K562 (cell line): Measurements from ENCODE around the gene CRB2. TPM values are rescaled to one million over a fixed set of nuclear protein-coding genes. Genes with fewer than 3 reads are reported as not detected.

Experiments used
- ATAC-seq: fragments of 200-7000 bp; cut with Tn5 transposase; 3 replicates; pipeline ENCODE4 v1.9.1; 2020; ENCODE audit warnings: moderate library complexity
- BruUV-seq: library from RNA; stranded (reverse); fragments of 400-500 nt; replicated peaks from 2 replicates; lab custom pipeline; 2021; lab: Mats Ljungman, UMichigan
- CTCF ChIA-PET: fragments of 300-600 bp; formaldehyde crosslinking; extraction: SDS; loops from one replicate; lab custom pipeline; 2021; ENCODE audit warnings: low intra/inter-chr PET ratio; lab: Yijun Ruan, JAX
- POLR2A ChIA-PET: fragments of 300-600, 350-650 bp; sonication (Branson Sonifier 250); formaldehyde crosslinking; extraction: SDS; loops from one replicate; lab custom pipeline; 2021; ENCODE audit warnings: antibody characterized with exemption, inconsistent platforms; lab: Yijun Ruan, JAX
- DNase-seq, 4 experiments: peaks; one replicate each; pipeline versions ENCODE4 v3.0.0 to v3.0.0-alpha.2; 2011 to 2018; ENCODE audit warnings: low spot score in 3 of 4, mixed read lengths in 3 of 4; ENCODE audit errors: extremely low read depth in 1 of 4
- FAIRE-seq: peaks from 2 replicates; lab custom pipeline; 2011; peaks lifted over from hg19 to GRCh38; lab: Jason Lieb, UNC
- H2AFZ ChIP-seq: 2 replicates; pipeline ENCODE4 v1.6.0; 2011; ENCODE audit warnings: low read depth, low read length, control low read depth, inconsistent platforms
- H3K27ac ChIP-seq: fragments of 200-600 bp; 3 replicates; pipeline ENCODE4 v1.8.0; 2011; ENCODE audit warnings: low read depth, mild to moderate bottlenecking, control low read depth, inconsistent platforms, low read length, moderate library complexity, mixed read lengths; ENCODE audit errors: extremely low read depth
- H3K27me3 ChIP-seq, 2 experiments: fragments of 300-600 bp in 1 of 2; 2 replicates in 1 of 2; 3 replicates in 1 of 2; pipeline versions ENCODE4 v1.6.0 to v1.8.0; 2011; ENCODE audit warnings: inconsistent platforms in 2 of 2, low read length in 2 of 2, mild to moderate bottlenecking in 1 of 2, mixed read lengths in 1 of 2, moderate library complexity in 1 of 2; ENCODE audit not compliant: control insufficient read depth in 2 of 2, insufficient read depth in 2 of 2
- H3K36me3 ChIP-seq: fragments of 300-600 bp; 3 replicates; pipeline ENCODE4 v1.8.0; 2011; ENCODE audit warnings: mild to moderate bottlenecking, low read length, inconsistent platforms; ENCODE audit not compliant: control insufficient read depth, insufficient read depth
- H3K4me1 ChIP-seq, 2 experiments: fragments of 200-600 bp in 1 of 2; replicated peaks in 1 of 2; 2 replicates in 1 of 2; 3 replicates in 1 of 2; pipeline versions ENCODE4 v1.5.1 to v1.8.0; 2011; ENCODE audit warnings: inconsistent platforms in 2 of 2, low read length in 2 of 2, mild to moderate bottlenecking in 1 of 2, mixed read lengths in 1 of 2, moderate library complexity in 1 of 2; ENCODE audit not compliant: control insufficient read depth in 2 of 2, insufficient read depth in 2 of 2
- H3K4me2 ChIP-seq: 2 replicates; pipeline ENCODE4 v1.6.1; 2011; ENCODE audit warnings: low read length, control low read depth, inconsistent platforms, mixed read lengths; ENCODE audit not compliant: insufficient read depth
- H3K4me3 ChIP-seq: fragments of 200-600 bp; sonication (generic), shearing (Covaris generic); 2 replicates; pipeline ENCODE4 v1.5.1; 2016; ENCODE audit warnings: control low read depth, inconsistent platforms
- H3K79me2 ChIP-seq: fragments of 200-600 bp; 3 replicates; pipeline ENCODE4 v1.8.0; 2011; ENCODE audit warnings: low read length, inconsistent platforms; ENCODE audit not compliant: control insufficient read depth, insufficient read depth
- H3K9ac ChIP-seq, 2 experiments: 2 replicates each; pipeline versions ENCODE4 v1.6.0 to v1.6.1; 2011; ENCODE audit warnings: low read depth in 2 of 2, low read length in 2 of 2, control low read depth in 1 of 2, inconsistent platforms in 1 of 2, mild to moderate bottlenecking in 1 of 2, mixed read lengths in 1 of 2; ENCODE audit not compliant: insufficient read depth in 1 of 2
- H3K9me1 ChIP-seq: one replicate; pipeline ENCODE4 v1.6.0; 2011; ENCODE audit warnings: inconsistent platforms, mild to moderate bottlenecking, low read length, moderate library complexity; ENCODE audit not compliant: control insufficient read depth, insufficient read depth
- H3K9me3 ChIP-seq: replicated peaks from 2 replicates; pipeline ENCODE4 v1.5.1; 2011; ENCODE audit warnings: low read depth, low read length, inconsistent platforms; ENCODE audit not compliant: control insufficient read depth, insufficient read depth
- H4K20me1 ChIP-seq: replicated peaks from 2 replicates; pipeline ENCODE4 v1.6.1; 2011; ENCODE audit warnings: low read length, inconsistent platforms, mixed read lengths; ENCODE audit not compliant: control insufficient read depth, insufficient read depth
- CUX1 ChIP-seq: fragments of 200-800 bp; sonication (Bioruptor generic); IDR thresholded peaks from 2 replicates; pipeline ENCODE4 v1.6.1; 2016; ENCODE audit warnings: missing genetic modification characterization, missing compliant biosample characterization
- MAX ChIP-seq: sonication (generic); formaldehyde crosslinking; IDR thresholded peaks from 2 replicates; pipeline ENCODE4 v1.9.0; 2022; ENCODE audit warnings: mild to moderate bottlenecking, missing genetic modification reagents
- WGBS: fragments of 100-300 bp; shearing (Covaris generic); methylation state at CpG from one replicate; pipeline ENCODE4 v1.1.6; 2016; ENCODE audit warnings: low coverage, mixed read lengths; ENCODE audit not compliant: insufficient coverage; ENCODE audit errors: missing lambda C conversion rate; 5-methylcytosine and 5-hydroxymethylcytosine counted together
- in situ Hi-C: fragments of 300-500 bp; cut with MboI; formaldehyde crosslinking; loops from 4 replicates; pipeline ENCODE4 v1.15.0; 2018; ENCODE audit warnings: inconsistent platforms, mixed read lengths
- intact Hi-C: fragments of 100-400 bp; cut with micrococcal nuclease; formaldehyde crosslinking; loops from 2 replicates; pipeline ENCODE4 v1.14.2; 2022
- polyA plus RNA-seq, 8 experiments: library from polyadenylated mRNA; depleted of rRNA in 4 of 8; stranded (reverse) in 5 of 8; unstranded in 3 of 8; fragments of >200 nt; fragmentation: Nextera tagmentation in 2 of 8; fragmentation: Illumina TruSeq in 1 of 8; extraction: Ambion mirVana in 2 of 8; extraction: Trizol in 1 of 8; gene quantifications; 2 replicates each; pipeline versions ENCODE4 v1.2.1 to v1.2.3, GENCODE V29; 2011 to 2014; ENCODE audit warnings: inconsistent platforms in 1 of 8, missing spikeins in 1 of 8
- total RNA-seq, 7 experiments: library from RNA; depleted of rRNA in 6 of 7; stranded (reverse); fragments of >200 nt in 6 of 7; fragmentation: Illumina TruSeq in 2 of 7; extraction: Trizol in 2 of 7; gene quantifications; 2 replicates each; pipeline versions ENCODE4 v1.2.1 to v1.2.3, GENCODE V29; 2011 to 2021; ENCODE audit warnings: low replicate concordance in 1 of 7

The CRB2 gene
- total and polyA plus RNA-seq, 9 of the 15 experiments (the other 6 are each of a cell fraction or from before 2014, with no cell fraction given) = 0.13 to 1.2 (median 0.25) TPM; not detected in 2

GRCh38 chr9:123345567-123345955 is 10.4 kb upstream of the CRB2 start:
- FAIRE-seq = no peak
- peaks cover 6% of the 10 kb centered on the region; the same call in 1 of the 2 replicates for H4K20me1 ChIP-seq
- peak overlapping the region; percentile 83 for H2AFZ ChIP-seq
- no peak for TF ChIP-seq CUX1 (CRISPR knock-in tag)
- TF ChIP-seq MAX = peak; percentile 9; the same call in 1 of the 2 replicates
- no peak for DNase-seq
- 55% methylated on average over 5 of the region's 6 CpGs for WGBS
- no TSS peak for BruUV-seq
- peak overlapping the region in 1 of 2 experiments; percentile 18; a peak in 1 of 4 replicates for H3K9ac ChIP-seq
- H3K36me3 ChIP-seq = no peaks in the 10 kb centered on the region
- ATAC-seq = no peak
- no peaks in the 10 kb centered on the region for H3K27me3 ChIP-seq
- in situ Hi-C loops = loop anchor here (10.0 kb wide), 1 partner anchor 521 kb away; the partner anchor contains the start of gene PDCL
- intact Hi-C loops = no loop called here
- no peaks in the 10 kb centered on the region for H3K9me3 ChIP-seq
- CTCF ChIA-PET = interaction anchor here (0.6 to 0.7 kb wide), 2 partner anchors 243 to 263 kb away, joined by 3 read pairs; no protein-coding TSS in a partner anchor
- peak overlapping the region; percentile 61; the same call in 2 of the 3 replicates for H3K27ac ChIP-seq
- H3K4me3 ChIP-seq = no peak overlapping the region
- H3K9me1 ChIP-seq = no peaks in the 10 kb centered on the region
- no peak overlapping the region for H3K4me2 ChIP-seq
- POLR2A ChIA-PET = interaction anchor here (0.8 to 1.4 kb wide), 3 partner anchors 10 to 229 kb away, joined by 3 to 4 read pairs (median 3); no protein-coding TSS in a partner anchor
- no peaks in the 10 kb centered on the region for H3K79me2 ChIP-seq
- H3K4me1 ChIP-seq = peaks cover 24 to 37% of the 10 kb centered on the region in 2 experiments; a peak in 4 of 5 replicates
